ENCODE measurements around the gene CMPK1. TPM values are rescaled to one million over a fixed set of nuclear protein-coding genes. Genes with fewer than 3 reads are reported as not detected.

The CMPK1 gene
- total RNA-seq, 2 donors from 2014 or later = 62.0 to 70.3 TPM

DNA sequence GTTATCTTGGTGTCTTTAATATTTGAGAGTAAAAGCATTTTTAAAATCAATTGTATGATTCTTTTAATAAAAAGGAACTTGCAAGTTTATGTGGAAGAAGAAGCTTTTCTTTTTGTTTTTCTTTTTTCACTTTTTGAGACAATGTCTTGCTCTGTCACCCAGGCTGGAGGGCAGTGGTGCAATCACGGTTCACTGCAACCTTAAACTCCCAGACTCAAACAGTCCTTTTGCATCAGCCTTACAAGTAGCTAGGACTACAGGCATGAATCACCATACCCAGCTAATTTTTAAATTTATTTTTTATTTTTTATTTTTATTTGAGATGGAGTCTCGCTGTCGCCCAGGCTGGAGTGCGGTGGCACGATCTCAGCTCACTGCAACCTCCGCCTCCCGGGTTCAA, 34.1 kb downstream of the CMPK1 start:
- TF ChIP-seq POLR2A (IDR thresholded peaks at IDR 0.05) = no peak
- TF ChIP-seq, protein P1, sequence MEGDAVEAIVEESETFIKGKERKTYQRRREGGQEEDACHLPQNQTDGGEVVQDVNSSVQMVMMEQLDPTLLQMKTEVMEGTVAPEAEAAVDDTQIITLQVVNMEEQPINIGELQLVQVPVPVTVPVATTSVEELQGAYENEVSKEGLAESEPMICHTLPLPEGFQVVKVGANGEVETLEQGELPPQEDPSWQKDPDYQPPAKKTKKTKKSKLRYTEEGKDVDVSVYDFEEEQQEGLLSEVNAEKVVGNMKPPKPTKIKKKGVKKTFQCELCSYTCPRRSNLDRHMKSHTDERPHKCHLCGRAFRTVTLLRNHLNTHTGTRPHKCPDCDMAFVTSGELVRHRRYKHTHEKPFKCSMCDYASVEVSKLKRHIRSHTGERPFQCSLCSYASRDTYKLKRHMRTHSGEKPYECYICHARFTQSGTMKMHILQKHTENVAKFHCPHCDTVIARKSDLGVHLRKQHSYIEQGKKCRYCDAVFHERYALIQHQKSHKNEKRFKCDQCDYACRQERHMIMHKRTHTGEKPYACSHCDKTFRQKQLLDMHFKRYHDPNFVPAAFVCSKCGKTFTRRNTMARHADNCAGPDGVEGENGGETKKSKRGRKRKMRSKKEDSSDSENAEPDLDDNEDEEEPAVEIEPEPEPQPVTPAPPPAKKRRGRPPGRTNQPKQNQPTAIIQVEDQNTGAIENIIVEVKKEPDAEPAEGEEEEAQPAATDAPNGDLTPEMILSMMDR (IDR thresholded peaks at IDR 0.05) = no peak
- Histone ChIP-seq H3K4me1 (no peaks in the 10 kb centered on the region), H3K4me3 (no peak overlapping the region), H3K36me3 (replicated peaks in 1 of 2; ENCODE audit: insufficient read depth in 1 of 2, low read depth in 2 of 2) (peaks cover 3 to 5% of the 10 kb centered on the region in 2 donors), H3K27me3 (no peaks in the 10 kb centered on the region), H3K9me3 (no peaks in the 10 kb centered on the region), H3K27ac (no peak overlapping the region)
- DNase-seq (no peak), ATAC-seq (no peak)
- WGBS, 2 donors = 94 to 98% methylated on average over 7 of the region's 7 CpGs
- intact Hi-C loops (cut with DNase I) = no loop called here

DNA sequence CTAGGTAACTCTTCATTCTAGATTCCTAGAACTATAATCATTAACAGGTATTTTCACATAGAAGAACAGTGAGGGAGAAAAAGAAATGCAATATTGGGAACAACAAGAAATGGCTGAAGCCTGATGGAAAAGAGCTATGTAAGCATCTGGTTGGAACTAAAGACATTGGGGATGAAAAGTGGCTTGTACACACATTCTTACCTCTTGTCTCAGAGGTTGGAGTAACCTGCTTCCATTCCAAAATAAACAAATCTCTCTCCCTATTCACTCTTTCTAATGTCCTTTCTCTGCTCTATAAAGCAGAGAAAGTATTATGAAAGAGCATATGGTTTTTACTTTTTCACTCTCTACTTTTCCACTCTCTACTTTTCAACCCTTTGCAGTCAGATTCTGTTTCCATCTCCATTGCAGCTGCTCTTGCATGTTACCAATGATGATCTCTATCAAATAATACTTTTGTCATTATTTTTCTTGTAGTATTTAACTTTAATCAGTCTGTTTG, 37.5 kb downstream of the CMPK1 start:
- TF ChIP-seq, protein P1 (IDR thresholded peaks at IDR 0.05) = no peak
- no peak for TF ChIP-seq POLR2A (IDR thresholded peaks at IDR 0.05)
- intact Hi-C loops (cut with DNase I) = no loop called here
- no peak overlapping the region for H3K4me3 ChIP-seq
- H3K27me3 ChIP-seq = no peaks in the 10 kb centered on the region
- no peaks in the 10 kb centered on the region for H3K9me3 ChIP-seq
- no peak for DNase-seq
- ATAC-seq = no peak
- peaks cover 3 to 25% of the 10 kb centered on the region in 2 donors for H3K36me3 ChIP-seq (replicated peaks in 1 of 2; ENCODE audit: insufficient read depth in 1 of 2, low read depth in 2 of 2)
- no peaks in the 10 kb centered on the region for H3K4me1 ChIP-seq
- no peak overlapping the region for H3K27ac ChIP-seq

DNA sequence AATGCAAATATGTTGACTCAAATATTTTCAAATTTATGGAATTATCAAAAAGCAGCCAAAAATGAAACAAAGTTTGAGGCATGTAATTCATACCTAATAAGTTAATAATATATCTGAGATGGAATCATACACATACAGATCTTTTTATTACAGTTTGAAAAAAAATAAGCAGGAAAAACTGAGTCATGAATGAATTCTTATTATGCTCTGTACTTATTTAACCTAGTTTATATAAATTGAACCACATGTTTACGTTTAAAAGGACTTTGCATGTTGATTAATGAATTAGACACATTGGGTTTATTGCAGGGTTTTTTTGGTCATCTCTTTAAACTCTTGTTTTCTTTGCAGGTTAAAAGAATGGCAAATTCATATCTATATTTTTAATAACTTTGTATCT, 40.9 kb downstream of the CMPK1 start:
- H3K27ac ChIP-seq = no peak overlapping the region
- no peak overlapping the region for H3K4me3 ChIP-seq
- 84 to 91% methylated on average over 1 of the region's 1 CpG for WGBS, 2 donors
- peaks cover 4% of the 10 kb centered on the region for H3K4me1 ChIP-seq
- TF ChIP-seq, protein P1 (IDR thresholded peaks at IDR 0.05) = no peak
- TF ChIP-seq POLR2A (IDR thresholded peaks at IDR 0.05) = no peak
- intact Hi-C loops (cut with DNase I) = no loop called here
- no peak for ATAC-seq
- H3K36me3 ChIP-seq (replicated peaks in 1 of 2; ENCODE audit: insufficient read depth in 1 of 2, low read depth in 2 of 2) = peaks cover 0 to 28% of the 10 kb centered on the region in 2 donors
- no peaks in the 10 kb centered on the region for H3K27me3 ChIP-seq
- no peak for DNase-seq
- H3K9me3 ChIP-seq = no peaks in the 10 kb centered on the region

DNA sequence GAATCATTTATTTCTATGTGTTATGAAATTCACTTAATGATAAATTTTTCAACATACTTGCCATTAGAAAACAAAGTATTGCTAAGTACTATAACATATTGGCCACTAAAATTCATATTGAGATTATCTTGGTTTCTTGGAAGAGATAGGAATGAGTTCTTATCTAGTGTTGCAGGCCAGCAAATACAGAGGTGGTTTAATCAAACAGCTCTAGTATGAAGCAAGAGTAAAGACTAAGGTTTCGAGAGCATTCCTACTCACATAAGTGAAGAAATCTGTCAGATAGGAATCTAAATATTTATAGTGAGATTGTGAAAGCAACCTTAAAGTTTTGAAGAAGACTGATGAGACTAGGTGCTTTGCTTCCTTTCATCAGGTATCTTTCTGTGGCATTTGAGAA, 44.6 kb downstream of the CMPK1 start:
- Histone ChIP-seq H3K36me3 (replicated peaks in 1 of 2; ENCODE audit: insufficient read depth in 1 of 2, low read depth in 2 of 2) (peaks cover 0 to 24% of the 10 kb centered on the region in 2 donors), H3K4me1 (peaks cover 4% of the 10 kb centered on the region), H3K27ac (no peak overlapping the region), H3K4me3 (no peak overlapping the region), H3K9me3 (no peaks in the 10 kb centered on the region), H3K27me3 (no peaks in the 10 kb centered on the region)
- ATAC-seq (no peak), DNase-seq (no peak)
- intact Hi-C loops (cut with DNase I) = no loop called here
- TF ChIP-seq POLR2A (IDR thresholded peaks at IDR 0.05) = no peak
- TF ChIP-seq, protein P1 (IDR thresholded peaks at IDR 0.05) = no peak
- 32% methylated on average over 1 of the region's 1 CpG for WGBS, 2 donors

DNA sequence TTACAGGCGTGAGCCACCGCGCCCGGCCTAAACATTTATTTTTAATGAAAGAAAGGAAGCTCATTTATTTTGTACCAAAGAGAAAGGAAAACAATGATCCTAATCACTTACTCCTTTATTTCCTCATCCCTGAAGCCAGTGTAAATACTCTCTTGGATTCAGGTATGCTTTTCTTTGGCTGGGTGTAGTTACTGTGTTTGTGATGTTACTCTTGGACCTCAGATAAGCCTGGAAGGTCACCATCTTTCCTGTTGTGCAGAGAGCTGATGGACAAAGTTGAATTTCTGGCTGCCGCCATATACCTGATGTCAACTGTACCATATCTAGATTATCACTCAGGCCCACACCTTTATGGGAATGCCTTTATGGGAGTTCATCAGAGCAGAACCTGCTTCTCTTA, 47.1 kb downstream of the CMPK1 start:
- 92 to 98% methylated on average over 5 of the region's 5 CpGs for WGBS, 2 donors
- Histone ChIP-seq H3K4me1 (peaks cover 4% of the 10 kb centered on the region), H3K27me3 (no peaks in the 10 kb centered on the region), H3K27ac (no peak overlapping the region), H3K4me3 (no peak overlapping the region), H3K9me3 (no peaks in the 10 kb centered on the region), H3K36me3 (replicated peaks in 1 of 2; ENCODE audit: insufficient read depth in 1 of 2, low read depth in 2 of 2) (peaks cover 0 to 9% of the 10 kb centered on the region in 2 donors)
- intact Hi-C loops (cut with DNase I) = no loop called here
- ATAC-seq (no peak), DNase-seq (no peak)
- no peak for TF ChIP-seq POLR2A (IDR thresholded peaks at IDR 0.05)
- TF ChIP-seq, protein P1 (IDR thresholded peaks at IDR 0.05) = no peak
